SW480 (cell line): ENCODE measurements around the gene DGLUCY.
"Not testable (repeated sequence)": the region's sequence is repeated elsewhere in the genome, so short reads cannot be mapped to it uniquely, and the experiment has no call there.

Experiments used
- DNase-seq: peaks from one replicate; pipeline ENCODE4 v3.0.0-alpha.2; 2016; ENCODE audit warnings: low spot score

Gene DGLUCY

GRCh38 chr14:91234791-91235114 lies 120.9 kb downstream of the DGLUCY start:
- DNase-seq: no peak

- no peak for DNase-seq
Measured at GRCh38 chr14:91235841-91236240, 122.0 kb downstream of the DGLUCY start.

GRCh38 chr14:91237219-91237618 lies 123.3 kb downstream of the DGLUCY start:
- DNase-seq: no peak

- DNase-seq: no peak
Measured at GRCh38 chr14:91238085-91238484, 124.2 kb downstream of the DGLUCY start.

GRCh38 chr14:91238661-91239060 lies 124.8 kb downstream of the DGLUCY start:
- DNase-seq: no peak

GRCh38 chr14:91241863-91242262 lies 128.0 kb downstream of the DGLUCY start:
- no peak for DNase-seq

- DNase-seq: no peak
Measured at GRCh38 chr14:91242635-91243034, 128.8 kb downstream of the DGLUCY start.

- DNase-seq: no peak
Measured at GRCh38 chr14:91243074-91243471, 129.2 kb downstream of the DGLUCY start.

- DNase-seq: no peak
Measured at GRCh38 chr14:91244501-91244901, 130.6 kb downstream of the DGLUCY start, which contains the start of gene GPR68. TSS of gene GPR68 (minus strand) at chr14:91244704. CDS start at chr14:91235050, 9,654 bp downstream.

- DNase-seq: no peak
Measured at GRCh38 chr14:91245029-91245428, 131.2 kb downstream of the DGLUCY start.

- not testable (repeated sequence) for DNase-seq
Measured at GRCh38 chr14:91245616-91246015, 131.7 kb downstream of the DGLUCY start.

- no peak for DNase-seq
Measured at GRCh38 chr14:91246051-91246852, 132.4 kb downstream of the DGLUCY start.

GRCh38 chr14:91249841-91250616 lies 136.2 kb downstream of the DGLUCY start:
- DNase-seq: peak; percentile 52

- no peak for DNase-seq
Measured at GRCh38 chr14:91250912-91251311, 137.0 kb downstream of the DGLUCY start.

GRCh38 chr14:91252871-91253794 lies 139.3 kb downstream of the DGLUCY start:
- no peak for DNase-seq

GRCh38 chr14:91253795-91254323 lies 140.0 kb downstream of the DGLUCY start:
- no peak for DNase-seq

- no peak for DNase-seq
Measured at GRCh38 chr14:91254461-91254860, 140.6 kb downstream of the DGLUCY start.

GRCh38 chr14:91255026-91255695 lies 141.3 kb downstream of the DGLUCY start:
- peak; percentile 23 for DNase-seq

- no peak for DNase-seq
Measured at GRCh38 chr14:91256661-91257060, 142.8 kb downstream of the DGLUCY start.

GRCh38 chr14:91257328-91258010 lies 143.6 kb downstream of the DGLUCY start:
- DNase-seq: no peak
